ENCODE measurements around the gene ZNF248.
"Not testable (repeated sequence)": the region's sequence is repeated elsewhere in the genome, so short reads cannot be mapped to it uniquely, and the experiment has no call there.

ZNF248 gene

DNA sequence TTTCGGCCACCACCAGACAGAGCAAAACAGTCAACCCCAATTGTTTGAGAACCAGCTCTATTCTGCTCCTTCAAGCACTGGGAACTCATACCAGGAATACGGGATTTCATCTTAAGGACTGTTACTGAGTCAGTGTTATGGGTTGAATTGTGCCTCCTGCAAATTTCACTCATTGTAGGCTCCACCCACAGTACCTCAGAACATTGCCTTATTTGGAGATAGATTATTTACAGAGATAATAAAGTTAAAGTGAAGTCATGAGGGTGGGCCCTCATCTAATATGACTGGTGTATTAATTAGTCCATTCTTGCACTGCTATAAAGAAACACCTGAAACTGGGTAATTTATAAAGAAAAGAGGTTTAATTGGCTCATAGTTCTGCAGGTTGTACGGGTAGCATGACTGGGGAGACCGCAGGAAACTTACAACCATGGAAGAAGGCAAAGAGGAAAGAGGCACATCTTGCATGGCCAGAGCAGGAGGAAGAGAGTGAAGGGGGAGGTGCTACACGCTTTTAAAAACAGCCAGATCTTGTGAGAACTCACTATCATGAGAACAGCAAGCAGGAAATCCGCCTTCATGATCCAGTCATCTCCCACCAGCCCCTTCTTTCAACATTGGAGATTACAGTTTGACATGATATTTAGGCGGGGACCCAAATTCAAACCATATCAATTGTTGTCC, 14.3 kb upstream of the ZNF248 start:
- no peaks in the 10 kb centered on the region for H3K4me1 ChIP-seq (ENCODE audit: control extremely low read depth in 1 of 4, control insufficient read depth in 4 of 4, insufficient read depth in 4 of 4, low read length in 3 of 4)
- no peak for DNase-seq
- H3K27me3 ChIP-seq (replicated peaks in 2 of 5; ENCODE audit: control insufficient read depth in 4 of 5, insufficient read depth in 5 of 5, low read length in 4 of 5), result no peaks in the 10 kb centered on the region
- ChIA-PET POLR2A (no interaction called here), CTCF (no interaction called here)
- no peak overlapping the region for H3K4me3 ChIP-seq (ENCODE audit: control insufficient read depth in 1 of 7, extremely low read depth in 1 of 7, insufficient read depth in 4 of 7, low read depth in 2 of 7, low read length in 6 of 7)
- H3K27ac ChIP-seq (ENCODE audit: insufficient read depth in 1 of 2, low read depth in 1 of 2, low read length in 2 of 2, poor library complexity in 1 of 2, severe bottlenecking in 2 of 2), result no peak overlapping the region
- peaks cover 0 to 4% (median 0%) of the 10 kb centered on the region in 5 experiments for H3K9me3 ChIP-seq (ENCODE audit: control extremely low read depth in 1 of 5, control insufficient read depth in 4 of 5, insufficient read depth in 2 of 5, low read depth in 1 of 5, low read length in 4 of 5)
- no peaks in the 10 kb centered on the region for H3K36me3 ChIP-seq (ENCODE audit: control insufficient read depth in 4 of 4, insufficient read depth in 4 of 4, low read length in 3 of 4)
- 85% methylated on average over 5 of the region's 7 CpGs for WGBS (ENCODE audit: insufficient coverage)

DNA sequence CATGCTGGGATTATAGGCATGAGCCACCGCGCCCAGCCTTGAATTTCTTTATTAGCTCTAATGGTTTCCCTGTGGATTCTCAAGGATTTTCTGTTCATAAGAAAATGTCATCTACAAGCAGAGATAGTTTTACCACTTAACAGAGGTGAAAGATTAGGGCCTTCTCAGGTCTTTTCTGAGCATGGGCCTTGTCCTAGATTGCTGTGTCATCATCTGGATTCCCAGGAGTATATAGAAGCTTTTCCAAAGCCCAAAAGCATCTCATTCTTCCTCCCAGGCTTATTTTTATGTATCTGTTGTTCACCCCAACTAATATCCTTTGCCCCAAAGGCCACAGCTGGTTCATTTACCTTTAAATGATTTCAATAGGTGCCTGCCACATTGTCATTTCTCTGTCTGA, 13.7 kb upstream of the ZNF248 start:
- peaks cover 0 to 4% (median 0%) of the 10 kb centered on the region in 5 experiments for H3K9me3 ChIP-seq (ENCODE audit: control extremely low read depth in 1 of 5, control insufficient read depth in 4 of 5, insufficient read depth in 2 of 5, low read depth in 1 of 5, low read length in 4 of 5)
- no peaks in the 10 kb centered on the region for H3K36me3 ChIP-seq (ENCODE audit: control insufficient read depth in 4 of 4, insufficient read depth in 4 of 4, low read length in 3 of 4)
- H3K27me3 ChIP-seq (replicated peaks in 2 of 5; ENCODE audit: control insufficient read depth in 4 of 5, insufficient read depth in 5 of 5, low read length in 4 of 5), result no peaks in the 10 kb centered on the region
- no peak for DNase-seq
- CTCF ChIA-PET, result no interaction called here
- H3K27ac ChIP-seq (ENCODE audit: insufficient read depth in 1 of 2, low read depth in 1 of 2, low read length in 2 of 2, poor library complexity in 1 of 2, severe bottlenecking in 2 of 2), result no peak overlapping the region
- no peak overlapping the region for H3K4me3 ChIP-seq (ENCODE audit: control insufficient read depth in 1 of 7, extremely low read depth in 1 of 7, insufficient read depth in 4 of 7, low read depth in 2 of 7, low read length in 6 of 7)
- no peaks in the 10 kb centered on the region for H3K4me1 ChIP-seq (ENCODE audit: control extremely low read depth in 1 of 4, control insufficient read depth in 4 of 4, insufficient read depth in 4 of 4, low read length in 3 of 4)
- POLR2A ChIA-PET, result no interaction called here
- WGBS (ENCODE audit: insufficient coverage), result 100% methylated on average over 1 of the region's 2 CpGs

DNA sequence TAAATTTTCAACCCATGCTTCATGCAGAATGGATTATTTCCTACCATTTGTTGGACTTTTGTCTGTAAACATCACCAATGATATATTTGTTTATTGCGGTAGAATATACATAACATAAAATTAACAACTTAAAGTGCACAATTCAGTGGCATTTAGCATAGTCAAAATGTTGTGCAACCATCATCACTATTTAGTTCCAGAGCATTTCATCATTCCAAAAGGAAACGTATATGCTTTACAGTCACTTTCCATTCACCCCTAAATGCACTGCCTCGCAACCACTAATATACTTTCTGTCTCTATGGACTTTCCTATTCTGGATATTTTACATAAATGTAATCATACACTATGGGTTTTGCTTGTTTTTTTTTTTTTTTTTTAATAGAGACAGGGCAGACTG, 11.4 kb upstream of the ZNF248 start:
- Histone ChIP-seq H3K27ac (ENCODE audit: insufficient read depth in 1 of 2, low read depth in 1 of 2, low read length in 2 of 2, poor library complexity in 1 of 2, severe bottlenecking in 2 of 2) (no peak overlapping the region), H3K4me3 (ENCODE audit: control insufficient read depth in 1 of 7, extremely low read depth in 1 of 7, insufficient read depth in 4 of 7, low read depth in 2 of 7, low read length in 6 of 7) (no peak overlapping the region), H3K9me3 (ENCODE audit: control extremely low read depth in 1 of 5, control insufficient read depth in 4 of 5, insufficient read depth in 2 of 5, low read depth in 1 of 5, low read length in 4 of 5) (peaks cover 0 to 4% (median 0%) of the 10 kb centered on the region in 5 experiments), H3K4me1 (ENCODE audit: control extremely low read depth in 1 of 4, control insufficient read depth in 4 of 4, insufficient read depth in 4 of 4, low read length in 3 of 4) (no peaks in the 10 kb centered on the region), H3K36me3 (ENCODE audit: control insufficient read depth in 4 of 4, insufficient read depth in 4 of 4, low read length in 3 of 4) (no peaks in the 10 kb centered on the region), H3K27me3 (replicated peaks in 2 of 5; ENCODE audit: control insufficient read depth in 4 of 5, insufficient read depth in 5 of 5, low read length in 4 of 5) (no peaks in the 10 kb centered on the region)
- no peak for DNase-seq
- ChIA-PET CTCF (no interaction called here), POLR2A (no interaction called here)
- WGBS (ENCODE audit: insufficient coverage), result 100% methylated on average over 1 of the region's 3 CpGs

DNA sequence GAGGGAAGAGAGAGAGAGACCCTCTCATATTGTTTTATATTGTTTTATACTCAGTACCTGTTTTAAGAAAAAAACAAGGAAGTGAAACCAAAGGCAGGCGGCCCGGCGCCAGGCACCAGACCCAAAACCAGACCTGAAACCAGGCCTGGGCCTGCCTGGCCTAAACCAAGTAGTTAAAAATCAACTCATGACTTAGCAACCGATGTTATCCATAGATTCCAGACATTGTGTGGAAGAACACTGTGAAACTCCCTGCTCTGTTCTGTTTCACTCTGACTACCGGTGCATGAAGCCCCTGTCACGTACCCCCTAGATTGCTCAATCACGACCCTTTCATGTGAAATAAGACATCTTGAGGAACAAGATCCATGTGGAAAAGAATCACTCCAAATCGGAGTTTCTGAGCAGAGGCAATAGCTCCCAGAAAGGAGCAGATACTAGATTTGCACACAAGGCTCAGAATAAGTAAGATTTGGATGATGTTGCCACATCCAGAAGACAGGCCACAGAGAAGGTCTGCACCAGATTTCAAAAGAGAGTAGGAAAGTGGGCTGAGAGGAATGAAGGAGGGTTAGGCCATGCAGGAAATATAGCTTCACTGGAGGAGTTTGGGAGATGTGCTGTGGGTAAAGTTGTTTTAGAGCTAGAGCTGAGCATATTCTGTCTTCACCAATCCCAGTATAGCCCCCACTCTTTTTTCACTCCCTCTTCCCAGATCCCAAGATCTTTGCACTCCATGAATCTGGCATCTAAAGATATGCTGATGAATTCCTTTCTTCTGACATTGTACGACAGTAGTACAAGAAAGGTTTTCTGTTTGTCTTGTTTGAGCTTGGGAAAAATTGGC, 8.8 kb upstream of the ZNF248 start:
- ChIA-PET CTCF (no interaction called here), POLR2A (no interaction called here)
- no peaks in the 10 kb centered on the region for H3K4me1 ChIP-seq (ENCODE audit: control extremely low read depth in 1 of 4, control insufficient read depth in 4 of 4, insufficient read depth in 4 of 4, low read length in 3 of 4)
- no peak overlapping the region for H3K4me3 ChIP-seq (ENCODE audit: control insufficient read depth in 1 of 7, extremely low read depth in 1 of 7, insufficient read depth in 4 of 7, low read depth in 2 of 7, low read length in 6 of 7)
- no peaks in the 10 kb centered on the region for H3K36me3 ChIP-seq (ENCODE audit: control insufficient read depth in 4 of 4, insufficient read depth in 4 of 4, low read length in 3 of 4)
- H3K27me3 ChIP-seq (replicated peaks in 2 of 5; ENCODE audit: control insufficient read depth in 4 of 5, insufficient read depth in 5 of 5, low read length in 4 of 5), result no peaks in the 10 kb centered on the region
- H3K27ac ChIP-seq (ENCODE audit: insufficient read depth in 1 of 2, low read depth in 1 of 2, low read length in 2 of 2, poor library complexity in 1 of 2, severe bottlenecking in 2 of 2), result no peak overlapping the region
- DNase-seq, result no peak
- H3K9me3 ChIP-seq (ENCODE audit: control extremely low read depth in 1 of 5, control insufficient read depth in 4 of 5, insufficient read depth in 2 of 5, low read depth in 1 of 5, low read length in 4 of 5), result no peaks in the 10 kb centered on the region
- WGBS (ENCODE audit: insufficient coverage), result 97% methylated on average over 7 of the region's 9 CpGs

DNA sequence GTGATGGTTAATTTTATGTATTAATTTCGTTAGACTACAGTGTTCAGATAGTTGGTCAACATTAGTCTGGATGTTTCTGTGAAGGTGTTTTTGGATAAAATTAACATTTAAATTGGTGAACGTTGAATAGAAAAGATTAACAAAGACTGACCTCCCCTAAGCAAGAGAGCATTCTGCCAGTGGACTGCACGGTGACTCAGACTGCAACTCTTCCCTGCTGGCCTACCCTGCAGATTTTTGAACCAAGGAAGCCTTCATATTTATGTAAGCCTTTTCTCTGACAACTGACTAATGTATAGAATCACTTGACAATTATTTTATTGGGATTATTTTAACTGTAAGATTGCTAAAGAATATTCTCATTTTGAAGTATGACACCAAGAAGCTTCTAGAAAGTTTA, 7.9 kb upstream of the ZNF248 start:
- H3K4me3 ChIP-seq (ENCODE audit: control insufficient read depth in 1 of 7, extremely low read depth in 1 of 7, insufficient read depth in 4 of 7, low read depth in 2 of 7, low read length in 6 of 7), result no peak overlapping the region
- H3K9me3 ChIP-seq (ENCODE audit: control extremely low read depth in 1 of 5, control insufficient read depth in 4 of 5, insufficient read depth in 2 of 5, low read depth in 1 of 5, low read length in 4 of 5), result peaks cover 0 to 3% (median 0%) of the 10 kb centered on the region in 5 experiments
- no peaks in the 10 kb centered on the region for H3K4me1 ChIP-seq (ENCODE audit: control extremely low read depth in 1 of 4, control insufficient read depth in 4 of 4, insufficient read depth in 4 of 4, low read length in 3 of 4)
- no peaks in the 10 kb centered on the region for H3K36me3 ChIP-seq (ENCODE audit: control insufficient read depth in 4 of 4, insufficient read depth in 4 of 4, low read length in 3 of 4)
- H3K27me3 ChIP-seq (replicated peaks in 2 of 5; ENCODE audit: control insufficient read depth in 4 of 5, insufficient read depth in 5 of 5, low read length in 4 of 5), result no peaks in the 10 kb centered on the region
- no peak overlapping the region for H3K27ac ChIP-seq (ENCODE audit: insufficient read depth in 1 of 2, low read depth in 1 of 2, low read length in 2 of 2, poor library complexity in 1 of 2, severe bottlenecking in 2 of 2)
- no peak for DNase-seq
- CTCF ChIA-PET, result no interaction called here
- POLR2A ChIA-PET, result no interaction called here
- 89% methylated on average over 1 of the region's 3 CpGs for WGBS (ENCODE audit: insufficient coverage)

DNA sequence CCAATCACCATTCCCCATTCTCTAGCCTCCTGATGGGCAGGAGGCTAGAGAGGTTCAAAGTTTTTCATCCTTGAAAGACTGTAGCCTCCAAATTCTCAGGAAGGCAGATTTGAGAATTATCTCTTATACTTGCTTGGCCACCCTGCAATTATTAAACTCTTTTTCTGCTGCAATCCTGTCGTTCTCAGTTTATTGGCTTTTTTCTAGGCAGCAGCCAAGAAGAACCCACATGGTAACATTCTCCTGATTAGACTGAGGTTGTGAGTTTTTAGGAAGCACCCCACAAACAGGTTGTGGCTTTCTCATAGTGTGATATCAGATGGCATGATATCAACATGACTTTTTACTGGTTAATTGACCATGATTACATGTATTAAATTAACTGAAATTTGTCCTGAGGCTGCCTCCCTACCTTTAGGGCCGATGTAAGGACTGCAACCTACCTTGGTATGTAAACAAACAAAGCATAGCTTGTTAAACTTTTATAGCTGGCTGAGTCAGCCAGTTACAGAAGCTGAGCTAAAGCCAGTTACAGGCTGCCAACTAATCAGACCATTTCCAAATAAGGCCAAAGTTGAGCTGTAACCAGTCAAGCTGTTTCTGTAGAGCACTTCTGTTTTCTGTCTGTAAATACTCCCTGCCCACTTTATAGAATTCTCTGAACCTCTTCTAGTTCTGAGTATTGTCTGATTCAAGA, 3.2 kb upstream of the ZNF248 start:
- no peak overlapping the region for H3K27ac ChIP-seq (ENCODE audit: insufficient read depth in 1 of 2, low read depth in 1 of 2, low read length in 2 of 2, poor library complexity in 1 of 2, severe bottlenecking in 2 of 2)
- H3K9me3 ChIP-seq (ENCODE audit: control extremely low read depth in 1 of 5, control insufficient read depth in 4 of 5, insufficient read depth in 2 of 5, low read depth in 1 of 5, low read length in 4 of 5), result peaks cover 0 to 3% (median 0%) of the 10 kb centered on the region in 5 experiments
- H3K4me1 ChIP-seq (ENCODE audit: control extremely low read depth in 1 of 4, control insufficient read depth in 4 of 4, insufficient read depth in 4 of 4, low read length in 3 of 4), result peaks cover 5 to 19% (median 12%) of the 10 kb centered on the region in 4 experiments
- H3K36me3 ChIP-seq (ENCODE audit: control insufficient read depth in 4 of 4, insufficient read depth in 4 of 4, low read length in 3 of 4), result peaks cover 0 to 2% (median 0%) of the 10 kb centered on the region in 4 experiments
- POLR2A ChIA-PET, result no interaction called here
- no peak overlapping the region for H3K4me3 ChIP-seq (ENCODE audit: control insufficient read depth in 1 of 7, extremely low read depth in 1 of 7, insufficient read depth in 4 of 7, low read depth in 2 of 7, low read length in 6 of 7)
- H3K27me3 ChIP-seq (replicated peaks in 2 of 5; ENCODE audit: control insufficient read depth in 4 of 5, insufficient read depth in 5 of 5, low read length in 4 of 5), result no peaks in the 10 kb centered on the region
- 100% methylated on average over 1 of the region's 2 CpGs for WGBS (ENCODE audit: insufficient coverage)
- DNase-seq, result no peak
- CTCF ChIA-PET, result no interaction called here

DNA sequence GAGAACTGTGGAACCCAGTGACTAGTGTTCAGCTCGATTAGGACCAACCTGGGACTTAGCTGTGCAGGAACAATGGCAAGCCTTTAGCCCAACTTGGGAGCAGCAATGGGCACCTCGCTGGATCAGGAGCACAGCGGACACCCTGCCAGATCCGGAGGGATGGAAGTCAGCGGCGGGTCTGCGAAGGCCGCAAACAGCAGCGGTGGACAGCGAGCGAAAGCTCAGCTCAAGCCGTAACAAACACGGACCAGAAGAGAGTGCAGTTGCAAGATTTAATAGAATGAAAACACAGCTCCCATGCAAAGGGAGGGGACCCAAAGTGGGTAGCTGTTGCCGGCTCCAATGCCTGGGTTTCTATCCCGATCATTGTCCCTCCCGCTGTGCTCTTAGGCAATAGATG, 1.9 kb upstream of the ZNF248 start:
- CTCF ChIA-PET; POLR2A ChIA-PET; H3K36me3 ChIP-seq (ENCODE audit: control insufficient read depth in 4 of 4, insufficient read depth in 4 of 4, low read length in 3 of 4); H3K4me3 ChIP-seq (ENCODE audit: control insufficient read depth in 1 of 7, extremely low read depth in 1 of 7, insufficient read depth in 4 of 7, low read depth in 2 of 7, low read length in 6 of 7); DNase-seq; H3K9me3 ChIP-seq (ENCODE audit: control extremely low read depth in 1 of 5, control insufficient read depth in 4 of 5, insufficient read depth in 2 of 5, low read depth in 1 of 5, low read length in 4 of 5); H3K27me3 ChIP-seq (replicated peaks in 2 of 5; ENCODE audit: control insufficient read depth in 4 of 5, insufficient read depth in 5 of 5, low read length in 4 of 5); H3K27ac ChIP-seq (ENCODE audit: insufficient read depth in 1 of 2, low read depth in 1 of 2, low read length in 2 of 2, poor library complexity in 1 of 2, severe bottlenecking in 2 of 2): not testable (repeated sequence)
- 100% methylated on average over 6 of the region's 16 CpGs for WGBS (ENCODE audit: insufficient coverage)
- H3K4me1 ChIP-seq (ENCODE audit: control extremely low read depth in 1 of 4, control insufficient read depth in 4 of 4, insufficient read depth in 4 of 4, low read length in 3 of 4), result peaks cover 5 to 21% (median 12%) of the 10 kb centered on the region in 4 experiments
